Activated B cell treated with CpG ODN at 0.5 μM for 24 hours (primary cell): ENCODE measurements around the gene MGLL. TPM values are rescaled to one million over a fixed set of nuclear protein-coding genes. Genes with fewer than 3 reads are reported as not detected.

Source experiments
- ATAC-seq: fragments of 200-7000 bp; cut with Tn5 transposase; one replicate; pipeline ENCODE4 v1.10.0; 2021; ENCODE audit warnings: low read depth, mild to moderate bottlenecking, moderate library complexity
- CTCF ChIA-PET: fragments of 350-600 bp; sonication (Branson Sonifier 250); formaldehyde crosslinking; loops from one replicate; lab custom pipeline; 2021; ENCODE audit warnings: antibody characterized with exemption; lab: Charles Lee
- POLR2A ChIA-PET: fragments of 350-600 bp; sonication (Branson Sonifier 250); formaldehyde crosslinking; loops from one replicate; lab custom pipeline; 2021; ENCODE audit warnings: antibody characterized with exemption; lab: Charles Lee
- DNase-seq: peaks from one replicate; pipeline ENCODE4 v3.0.0; 2022
- H3K27ac Mint-ChIP-seq: one replicate; pipeline ENCODE4 v1.8.0; 2020; ENCODE audit warnings: mixed read lengths
- H3K27me3 Mint-ChIP-seq: one replicate; pipeline ENCODE4 v1.8.0; 2021; ENCODE audit warnings: mixed read lengths
- H3K36me3 Mint-ChIP-seq: one replicate; pipeline ENCODE4 v1.8.0; 2021; ENCODE audit warnings: low read depth, mixed read lengths
- H3K4me1 Mint-ChIP-seq: one replicate; pipeline ENCODE4 v1.8.0; 2021; ENCODE audit warnings: mixed read lengths
- H3K4me3 Mint-ChIP-seq: one replicate; pipeline ENCODE4 v1.8.0; 2020; ENCODE audit warnings: mild to moderate bottlenecking, mixed read lengths
- H3K9me3 Mint-ChIP-seq: one replicate; pipeline ENCODE4 v1.8.0; 2020; ENCODE audit warnings: mixed read lengths
- intact Hi-C: fragments of 100-400 bp; cut with micrococcal nuclease; formaldehyde crosslinking; loops from one replicate; pipeline ENCODE4 v1.15.1; 2024
- total RNA-seq: library from RNA; stranded (reverse); gene quantifications from 2 replicates; pipeline ENCODE4 v1.2.3, GENCODE V29; 2022
- TF ChIP-seq, protein P1 (sequence below): fragments of 200-600 bp; IDR thresholded peaks from one replicate; pipeline ENCODE4 v1.8.0; 2022; ENCODE audit warnings: antibody characterized with exemption, mild to moderate bottlenecking

The MGLL gene
- total RNA-seq, 1 donor from 2014 or later, result 19.1 TPM

DNA sequence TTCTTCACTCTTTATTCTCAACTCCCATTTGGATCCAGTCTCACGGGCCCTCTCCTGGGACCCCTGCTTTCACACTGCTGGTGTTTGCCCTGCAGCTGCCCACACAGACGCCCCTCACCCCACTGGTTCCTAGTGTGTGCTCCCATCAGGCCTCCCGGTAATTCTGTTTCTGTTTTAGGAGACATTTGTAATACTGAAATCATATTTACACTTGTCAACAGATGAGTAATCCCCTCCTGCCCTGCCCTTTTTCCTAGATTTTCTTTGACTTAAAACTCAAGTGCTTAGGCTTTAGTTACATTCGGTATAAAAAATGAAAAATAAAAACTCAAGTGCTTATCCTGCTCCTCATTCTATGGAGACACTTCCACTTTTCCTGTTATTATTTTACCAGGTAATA is 167.9 kb downstream of the MGLL start:
- no peak for ATAC-seq
- ChIA-PET CTCF (no interaction called here), POLR2A (no interaction called here)
- no peak overlapping the region for H3K4me3 Mint-ChIP-seq
- no peaks in the 10 kb centered on the region for H3K9me3 Mint-ChIP-seq
- no peaks in the 10 kb centered on the region for H3K4me1 Mint-ChIP-seq
- DNase-seq, result no peak
- intact Hi-C loops, result no loop called here
- no peaks in the 10 kb centered on the region for H3K36me3 Mint-ChIP-seq
- no peak overlapping the region for H3K27ac Mint-ChIP-seq
- no peaks in the 10 kb centered on the region for H3K27me3 Mint-ChIP-seq
- TF ChIP-seq, protein P1, sequence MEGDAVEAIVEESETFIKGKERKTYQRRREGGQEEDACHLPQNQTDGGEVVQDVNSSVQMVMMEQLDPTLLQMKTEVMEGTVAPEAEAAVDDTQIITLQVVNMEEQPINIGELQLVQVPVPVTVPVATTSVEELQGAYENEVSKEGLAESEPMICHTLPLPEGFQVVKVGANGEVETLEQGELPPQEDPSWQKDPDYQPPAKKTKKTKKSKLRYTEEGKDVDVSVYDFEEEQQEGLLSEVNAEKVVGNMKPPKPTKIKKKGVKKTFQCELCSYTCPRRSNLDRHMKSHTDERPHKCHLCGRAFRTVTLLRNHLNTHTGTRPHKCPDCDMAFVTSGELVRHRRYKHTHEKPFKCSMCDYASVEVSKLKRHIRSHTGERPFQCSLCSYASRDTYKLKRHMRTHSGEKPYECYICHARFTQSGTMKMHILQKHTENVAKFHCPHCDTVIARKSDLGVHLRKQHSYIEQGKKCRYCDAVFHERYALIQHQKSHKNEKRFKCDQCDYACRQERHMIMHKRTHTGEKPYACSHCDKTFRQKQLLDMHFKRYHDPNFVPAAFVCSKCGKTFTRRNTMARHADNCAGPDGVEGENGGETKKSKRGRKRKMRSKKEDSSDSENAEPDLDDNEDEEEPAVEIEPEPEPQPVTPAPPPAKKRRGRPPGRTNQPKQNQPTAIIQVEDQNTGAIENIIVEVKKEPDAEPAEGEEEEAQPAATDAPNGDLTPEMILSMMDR, result no peak

GRCh38 chr3:127652246-127652995 is 169.9 kb downstream of the MGLL start:
- ChIA-PET POLR2A (interaction anchor here (1.2 kb wide), 1 partner anchor 20 kb away, joined by 7 read pairs; no protein-coding TSS in a partner anchor), CTCF (interaction anchor here (0.9 to 6.1 kb wide), 12 partner anchors 26 to 481 kb away, joined by 3 to 46 read pairs (median 6); no protein-coding TSS in a partner anchor)
- ATAC-seq (peak; percentile 76), DNase-seq (no peak)
- Mint-ChIP-seq H3K27me3 (no peaks in the 10 kb centered on the region), H3K4me3 (no peak overlapping the region), H3K4me1 (no peaks in the 10 kb centered on the region), H3K27ac (no peak overlapping the region), H3K9me3 (no peaks in the 10 kb centered on the region), H3K36me3 (no peaks in the 10 kb centered on the region)
- TF ChIP-seq, protein P1, result peak; percentile 5
- intact Hi-C loops, result loop anchor here (1.0 to 2.0 kb wide), 7 partner anchors 38 to 480 kb away; no protein-coding TSS in a partner anchor

GRCh38 chr3:127651516-127652172 is 170.7 kb downstream of the MGLL start:
- CTCF ChIA-PET, result interaction anchor here (1.0 to 6.1 kb wide), 12 partner anchors 27 to 482 kb away, joined by 3 to 46 read pairs (median 6); no protein-coding TSS in a partner anchor
- Mint-ChIP-seq H3K36me3 (no peaks in the 10 kb centered on the region), H3K27ac (no peak overlapping the region)

GRCh38 chr3:127650236-127650635 is 172.1 kb downstream of the MGLL start:
- ChIA-PET POLR2A (interaction anchor here (1.6 kb wide), 1 partner anchor 44 kb away, joined by 3 read pairs; no protein-coding TSS in a partner anchor), CTCF (interaction anchor here (2.3 to 6.1 kb wide), 2 partner anchors 310 to 321 kb away, joined by 10 to 46 read pairs; no protein-coding TSS in a partner anchor)
- Mint-ChIP-seq H3K36me3 (no peaks in the 10 kb centered on the region), H3K4me1 (no peaks in the 10 kb centered on the region), H3K27me3 (no peaks in the 10 kb centered on the region), H3K4me3 (no peak overlapping the region), H3K27ac (no peak overlapping the region), H3K9me3 (no peaks in the 10 kb centered on the region)
- TF ChIP-seq, protein P1, result no peak
- intact Hi-C loops, result no loop called here
- DNase-seq, result no peak
- no peak for ATAC-seq

More at GRCh38 chr3:127651516-127652172, 170.7 kb downstream of the MGLL start:
- TF ChIP-seq, protein P1, result peak; percentile 15
- POLR2A ChIA-PET, result interaction anchor here (1.2 to 1.6 kb wide), 2 partner anchors 20 to 43 kb away, joined by 3 to 7 read pairs; no protein-coding TSS in a partner anchor
- no peak for ATAC-seq
- intact Hi-C loops, result loop anchor here (1.0 to 2.0 kb wide), 7 partner anchors 39 to 481 kb away; no protein-coding TSS in a partner anchor
- DNase-seq, result no peak
- H3K9me3 Mint-ChIP-seq, result no peaks in the 10 kb centered on the region
- no peak overlapping the region for H3K4me3 Mint-ChIP-seq
- H3K4me1 Mint-ChIP-seq, result no peaks in the 10 kb centered on the region
- H3K27me3 Mint-ChIP-seq, result no peaks in the 10 kb centered on the region
